ENCODE data around the gene GBA3.

Gene GBA3

GRCh38 chr4:22762548-22762947 lies 69.8 kb downstream of the GBA3 start:
- no peak for TF ChIP-seq CTCF (conservative IDR thresholded peaks at IDR 0.05; ENCODE audit: low read depth, low read length)
- no peak for DNase-seq (ENCODE audit: low read depth)
- no peak overlapping the region for H3K4me3 ChIP-seq (ENCODE audit: low read length)

DNA sequence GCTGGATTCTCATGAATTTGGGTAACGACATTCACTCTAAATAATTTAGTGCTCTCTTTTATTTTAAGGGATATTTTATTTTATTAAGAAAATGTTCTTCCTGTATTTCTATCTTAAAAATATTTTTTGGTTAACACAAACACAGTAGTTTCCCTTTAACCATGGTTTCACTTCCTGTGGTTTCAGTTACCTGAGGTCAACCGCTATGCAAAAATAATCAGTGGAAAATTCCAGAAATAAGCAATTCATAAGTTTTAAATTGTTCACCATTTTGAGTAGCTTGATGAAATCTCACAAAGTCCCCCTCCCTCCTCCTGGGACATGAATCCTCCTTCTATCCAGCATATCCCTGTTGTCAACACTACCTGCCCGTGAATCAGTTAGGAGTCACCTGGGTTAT lies 71.4 kb downstream of the GBA3 start:
- no peak for TF ChIP-seq CTCF (conservative IDR thresholded peaks at IDR 0.05; ENCODE audit: low read depth, low read length)
- no peak overlapping the region for H3K4me3 ChIP-seq (ENCODE audit: low read length)
- DNase-seq (ENCODE audit: low read depth): no peak

GRCh38 chr4:22766068-22766467 lies 73.3 kb downstream of the GBA3 start:
- no peak overlapping the region for H3K4me3 ChIP-seq (ENCODE audit: low read length)
- DNase-seq (ENCODE audit: low read depth): no peak
- no peak for TF ChIP-seq CTCF (conservative IDR thresholded peaks at IDR 0.05; ENCODE audit: low read depth, low read length)

GRCh38 chr4:22778547-22779163 lies 85.9 kb downstream of the GBA3 start:
- no peak for DNase-seq (ENCODE audit: low read depth)
- no peak overlapping the region for H3K4me3 ChIP-seq (ENCODE audit: low read length)
- TF ChIP-seq CTCF (conservative IDR thresholded peaks at IDR 0.05; ENCODE audit: low read depth, low read length): no peak

DNA sequence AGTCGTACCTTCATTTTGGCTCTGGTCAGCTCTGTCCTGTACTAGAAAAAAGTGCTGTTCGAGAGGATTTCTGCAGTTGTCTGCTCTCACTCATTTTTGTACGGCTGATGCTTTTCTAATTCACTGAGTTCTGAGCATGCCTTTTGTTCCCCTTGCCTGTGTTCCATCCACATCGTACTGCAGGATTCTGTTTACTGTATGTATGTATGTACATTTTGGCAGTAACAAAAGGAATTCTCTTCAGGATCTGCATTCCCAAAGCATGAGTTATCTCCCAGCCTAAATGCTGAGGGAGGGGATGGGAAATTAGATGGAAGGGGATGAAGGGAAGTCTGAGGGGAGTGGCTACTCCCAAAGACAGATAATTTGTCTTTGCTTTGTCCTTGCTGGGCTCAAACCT lies 87.6 kb downstream of the GBA3 start:
- DNase-seq (ENCODE audit: low read depth): no peak
- H3K4me3 ChIP-seq (ENCODE audit: low read length): no peak overlapping the region
- TF ChIP-seq CTCF (conservative IDR thresholded peaks at IDR 0.05; ENCODE audit: low read depth, low read length): no peak

DNA sequence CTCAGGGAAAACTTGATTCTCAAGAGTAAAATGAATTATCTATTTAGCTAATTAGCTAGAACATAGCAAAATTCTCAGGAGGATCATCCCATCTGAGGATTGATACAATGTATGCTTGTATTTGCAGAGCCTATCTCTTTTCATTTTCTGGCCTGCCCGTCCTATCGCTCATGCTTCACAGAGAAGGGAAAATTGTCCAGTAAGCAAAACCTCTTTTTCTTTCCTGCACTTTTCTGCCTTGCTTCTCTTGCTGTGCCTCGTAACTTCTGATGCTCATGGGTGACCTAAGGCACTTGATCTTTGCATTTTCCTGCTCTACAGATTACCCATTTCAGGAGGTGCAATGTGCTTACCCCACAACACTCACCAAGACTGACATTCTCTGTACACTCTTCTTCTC lies 88.1 kb downstream of the GBA3 start:
- no peak for TF ChIP-seq CTCF (conservative IDR thresholded peaks at IDR 0.05; ENCODE audit: low read depth, low read length)
- no peak for DNase-seq (ENCODE audit: low read depth)
- no peak overlapping the region for H3K4me3 ChIP-seq (ENCODE audit: low read length)

DNA sequence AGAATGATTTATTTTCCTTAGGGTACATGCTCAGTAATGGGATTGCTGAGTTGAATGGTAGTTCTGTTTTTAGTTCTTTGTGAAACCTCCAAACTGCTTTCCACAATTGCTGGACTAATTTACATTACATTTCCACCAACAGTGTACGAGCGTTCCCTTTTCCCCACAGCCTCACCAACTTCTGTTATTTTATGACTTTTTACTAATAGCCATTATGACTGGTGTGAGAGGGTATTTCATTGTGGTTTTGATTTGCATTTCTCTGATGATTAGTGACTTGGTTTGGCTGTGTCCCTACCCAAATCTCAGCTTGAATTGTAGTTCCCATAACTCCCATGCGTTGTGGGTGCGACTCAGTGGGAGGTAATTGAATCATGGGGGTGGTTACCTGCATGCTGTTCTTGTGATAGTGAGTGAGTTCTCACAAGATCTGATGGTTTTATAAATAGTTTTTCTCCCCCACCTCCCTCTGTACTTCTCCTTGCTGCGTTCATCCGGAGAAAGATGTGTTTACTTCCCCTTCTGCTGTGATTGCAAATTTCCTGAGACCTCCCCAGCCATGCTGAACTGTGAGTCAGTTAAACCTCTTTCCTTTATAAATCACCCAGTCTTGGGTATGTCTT lies 95.1 kb downstream of the GBA3 start:
- DNase-seq (ENCODE audit: low read depth): no peak
- no peak for TF ChIP-seq CTCF (conservative IDR thresholded peaks at IDR 0.05; ENCODE audit: low read depth, low read length)
- no peak overlapping the region for H3K4me3 ChIP-seq (ENCODE audit: low read length)
